A549 (cell line): ENCODE results near the gene PIK3R1. TPM values are rescaled to one million over a fixed set of nuclear protein-coding genes. Genes with fewer than 3 reads are reported as not detected.

Source experiments
- ATAC-seq, 2 experiments: fragments of 200-7000 bp in 1 of 2; fragments of >200 bp in 1 of 2; cut with Nextera tagmentation in 1 of 2; cut with Tn5 transposase in 1 of 2; 3 replicates each; pipeline versions ENCODE4 v1.8.0 to v1.9.1; 2018 to 2020; ENCODE audit warnings: mild to moderate bottlenecking in 1 of 2, moderate library complexity in 1 of 2
- CTCF ChIA-PET: fragments of 300-600 bp; sonication (Branson Sonifier 250); formaldehyde crosslinking; extraction: SDS; loops from one replicate; lab custom pipeline; 2021; ENCODE audit warnings: antibody characterized with exemption, inconsistent platforms; lab: Yijun Ruan, JAX
- POLR2A ChIA-PET: fragments of 350-600 bp; formaldehyde crosslinking; extraction: SDS; loops from one replicate; lab custom pipeline; 2021; ENCODE audit warnings: antibody characterized with exemption, inconsistent platforms; lab: Yijun Ruan, JAX
- DNase-seq, 2 experiments: peaks; one replicate each; pipeline versions ENCODE4 v3.0.0 to v3.0.0-alpha.2; 2011 to 2016; ENCODE audit warnings: low read depth in 1 of 2, low spot score in 1 of 2
- FAIRE-seq: peaks from 2 replicates; lab custom pipeline; 2011; peaks lifted over from hg19 to GRCh38; lab: Jason Lieb, UNC
- H3K27ac ChIP-seq, 2 experiments: fragments of >200 bp; sonication (Bioruptor Twin); formaldehyde crosslinking; 3 replicates each; pipeline ENCODE4 v1.5.1; 2016 to 2017
- H3K4me1 ChIP-seq: fragments of >200 bp; sonication (Bioruptor Twin); formaldehyde crosslinking; 3 replicates; pipeline ENCODE4 v1.6.1; 2016
- H3K4me2 ChIP-seq: fragments of >200 bp; sonication (Bioruptor Twin); formaldehyde crosslinking; 3 replicates; pipeline ENCODE4 v1.6.1; 2016
- H3K4me3 ChIP-seq: fragments of >200 bp; sonication (Bioruptor Twin); formaldehyde crosslinking; 3 replicates; pipeline ENCODE4 v1.5.1; 2016
- H3K9me3 ChIP-seq: fragments of >200 bp; sonication (Bioruptor Twin); formaldehyde crosslinking; 3 replicates; pipeline ENCODE4 v1.6.1; 2016
- CBX8 ChIP-seq: fragments of 200-600 bp; sonication (generic); IDR thresholded peaks from 2 replicates; pipeline ENCODE4 v1.6.1; 2016
- CEBPB ChIP-seq, 2 experiments: fragments of >200 bp in 1 of 2; sonication (Bioruptor Twin) in 1 of 2; formaldehyde crosslinking in 1 of 2; IDR thresholded peaks; 2 replicates each; pipeline ENCODE4 v1.6.1; 2012 to 2016
- EHF ChIP-seq: fragments of 250-450 bp; sonication (Bioruptor Pico); IDR thresholded peaks from 2 replicates; pipeline ENCODE4 v1.5.0; 2020; ENCODE audit warnings: mild to moderate bottlenecking
- FOSB ChIP-seq: fragments of 250-450 bp; sonication (Bioruptor Pico); IDR thresholded peaks from 2 replicates; pipeline ENCODE4 v1.5.0; 2020; ENCODE audit warnings: mild to moderate bottlenecking, moderate library complexity
- FOSL2 ChIP-seq, 2 experiments: fragments of 450-650 bp in 1 of 2; fragments of >200 bp in 1 of 2; sonication (Bioruptor Twin) in 1 of 2; formaldehyde crosslinking; IDR thresholded peaks; 2 replicates each; pipeline versions ENCODE4 v1.5.0 to v1.6.1; 2016 to 2020; ENCODE audit warnings: mild to moderate bottlenecking in 1 of 2, moderate library complexity in 1 of 2
- FOXS1 ChIP-seq: fragments of 250-450 bp; sonication (Bioruptor Pico); IDR thresholded peaks from 2 replicates; pipeline ENCODE4 v1.5.0; 2020; ENCODE audit warnings: mild to moderate bottlenecking, moderate library complexity
- HOXB5 ChIP-seq: fragments of 250-450 bp; sonication (Bioruptor Pico); IDR thresholded peaks from 2 replicates; pipeline ENCODE4 v1.5.0; 2020; ENCODE audit warnings: mild to moderate bottlenecking, moderate library complexity
- MYC ChIP-seq: IDR thresholded peaks from 2 replicates; pipeline ENCODE4 v1.6.1; 2012; ENCODE audit warnings: mild to moderate bottlenecking, inconsistent platforms, low read length, improper control_type of control experiment, borderline replicate concordance
- NFE2L2 ChIP-seq: fragments of 150-350 bp; conservative IDR thresholded peaks from 2 replicates; pipeline ENCODE4 v1.6.1; 2014; ENCODE audit warnings: low read length
- NR3C1 ChIP-seq: fragments of >200 bp; sonication (Bioruptor Twin); formaldehyde crosslinking; IDR thresholded peaks from 3 replicates; pipeline ENCODE4 v1.6.1; 2017
- PHF8 ChIP-seq: fragments of 200-600 bp; sonication (generic); IDR thresholded peaks from 2 replicates; pipeline ENCODE4 v1.6.1; 2016; ENCODE audit warnings: low read depth, mild to moderate bottlenecking, antibody characterized with exemption, moderate library complexity, borderline replicate concordance
- POLR2A ChIP-seq: IDR thresholded peaks from 2 replicates; pipeline ENCODE4 v1.6.1; 2012; ENCODE audit warnings: mild to moderate bottlenecking, low read length
- POLR2AphosphoS2 ChIP-seq: conservative IDR thresholded peaks from 2 replicates; pipeline ENCODE4 v1.6.1; 2012; ENCODE audit warnings: low read length, improper control_type of control experiment, inconsistent platforms
- RCOR1 ChIP-seq: fragments of 150-350 bp; IDR thresholded peaks from 2 replicates; pipeline ENCODE4 v1.6.1; 2014; ENCODE audit warnings: antibody characterized with exemption, low read length, low read depth
- SREBF2 ChIP-seq: fragments of 450-650 bp; IDR thresholded peaks from 2 replicates; pipeline ENCODE4 v1.6.1; 2014; ENCODE audit warnings: mild to moderate bottlenecking, moderate library complexity
- TP53 ChIP-seq: fragments of 250-450 bp; sonication (Bioruptor Pico); IDR thresholded peaks from 2 replicates; pipeline ENCODE4 v1.5.0; 2021; ENCODE audit warnings: mild to moderate bottlenecking, moderate library complexity
- ZNF302 ChIP-seq: fragments of 250-450 bp; sonication (Bioruptor Pico); IDR thresholded peaks from 2 replicates; pipeline ENCODE4 v1.9.0; 2021; ENCODE audit warnings: inconsistent platforms, mild to moderate bottlenecking, moderate library complexity
- WGBS: methylation state at CpG from one replicate; pipeline ENCODE4 v1.1.6; 2017; ENCODE audit errors: missing lambda C conversion rate; 5-methylcytosine and 5-hydroxymethylcytosine counted together
- polyA plus RNA-seq, 4 experiments: library from polyadenylated mRNA; depleted of rRNA in 3 of 4; stranded (reverse); fragments of >200 nt; fragmentation: RNase III in 1 of 4; extraction: RNeasy Plus Mini Kit Qiagen cat#74134 plus additional on column Dnase treatment in 1 of 4; gene quantifications; 2 replicates in 3 of 4; 3 replicates in 1 of 4; pipeline ENCODE4 v1.2.3, GENCODE V29; 2011 to 2017
- TF ChIP-seq, protein P1 (sequence below): IDR thresholded peaks from 2 replicates; pipeline ENCODE4 v1.6.1; 2012
- TF ChIP-seq, protein P2 (sequence below): fragments of 250-450 bp; sonication (Bioruptor Pico); IDR thresholded peaks from 2 replicates; pipeline ENCODE4 v1.5.0; 2021; ENCODE audit warnings: mild to moderate bottlenecking, moderate library complexity, borderline replicate concordance
- TF ChIP-seq, protein P3 (sequence below): fragments of >200 bp; sonication (Bioruptor Twin); formaldehyde crosslinking; IDR thresholded peaks from 2 replicates; pipeline ENCODE4 v1.6.1; 2016

Gene PIK3R1
- polyA plus RNA-seq, 2 of the 4 experiments (the other 2 are of a cell fraction), result 5.5 to 5.7 TPM

DNA sequence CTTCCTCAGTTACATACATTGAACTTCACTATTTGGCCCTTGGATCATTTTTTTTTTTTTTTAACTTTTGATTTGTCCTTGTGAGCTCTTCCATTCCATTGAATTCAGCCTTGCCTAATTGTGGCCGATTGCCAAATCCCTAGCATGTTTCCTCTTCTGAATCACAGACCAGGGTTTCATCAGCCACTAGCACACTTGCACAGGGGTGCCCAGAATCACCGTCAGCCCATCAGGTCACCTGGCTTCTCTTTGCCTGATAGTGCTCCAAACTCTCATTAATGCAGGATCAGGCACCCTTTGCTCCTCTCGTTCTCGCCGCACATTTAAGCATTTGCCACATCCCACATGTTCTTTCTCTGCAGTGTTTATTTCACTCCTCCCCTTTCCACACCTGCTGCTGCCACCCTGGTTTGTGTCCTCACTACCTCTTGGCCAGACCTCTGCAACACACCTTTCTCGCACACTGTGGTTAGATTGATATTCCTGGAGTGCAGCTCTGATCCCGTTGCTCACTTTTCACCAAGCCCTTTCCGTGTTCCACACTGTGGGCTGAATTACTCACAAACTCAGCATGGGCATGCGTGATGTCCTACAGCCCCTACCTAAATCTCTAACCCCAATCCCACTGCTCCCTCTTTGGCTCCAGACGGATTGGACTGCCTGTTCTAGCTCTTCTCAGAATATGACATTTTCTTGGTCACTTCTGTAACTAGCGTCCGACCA lies 9.8 kb downstream of the PIK3R1 start:
- Histone ChIP-seq H3K4me3 (no peak overlapping the region), H3K9me3 (no peaks in the 10 kb centered on the region; the same call in 2 of the 3 replicates), H3K4me2 (peak overlapping the region; percentile 46), H3K27ac (peak overlapping the region; percentile 55 to 63; a peak in 5 of 6 replicates), H3K4me1 (peaks cover 16% of the 10 kb centered on the region)
- POLR2A ChIA-PET, result interaction anchor here (2.3 kb wide), 1 partner anchor 10 kb away, joined by 23 read pairs; the partner anchor contains the start of gene PIK3R1
- DNase-seq (peak in 1 of 2 experiments; percentile 28), ATAC-seq (peak in 1 of 2 experiments; percentile 80; a peak in 2 of 6 replicates), FAIRE-seq (no peak)
- TF ChIP-seq, protein P1, sequence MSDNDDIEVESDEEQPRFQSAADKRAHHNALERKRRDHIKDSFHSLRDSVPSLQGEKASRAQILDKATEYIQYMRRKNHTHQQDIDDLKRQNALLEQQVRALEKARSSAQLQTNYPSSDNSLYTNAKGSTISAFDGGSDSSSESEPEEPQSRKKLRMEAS, result no peak
- TF ChIP-seq POLR2AphosphoS2, result no peak
- WGBS, result 80% methylated on average over 12 of the region's 12 CpGs
- CTCF ChIA-PET, result interaction anchor here (0.6 to 1.0 kb wide), 3 partner anchors 9 to 1401 kb away, joined by 3 read pairs; no protein-coding TSS in a partner anchor

DNA sequence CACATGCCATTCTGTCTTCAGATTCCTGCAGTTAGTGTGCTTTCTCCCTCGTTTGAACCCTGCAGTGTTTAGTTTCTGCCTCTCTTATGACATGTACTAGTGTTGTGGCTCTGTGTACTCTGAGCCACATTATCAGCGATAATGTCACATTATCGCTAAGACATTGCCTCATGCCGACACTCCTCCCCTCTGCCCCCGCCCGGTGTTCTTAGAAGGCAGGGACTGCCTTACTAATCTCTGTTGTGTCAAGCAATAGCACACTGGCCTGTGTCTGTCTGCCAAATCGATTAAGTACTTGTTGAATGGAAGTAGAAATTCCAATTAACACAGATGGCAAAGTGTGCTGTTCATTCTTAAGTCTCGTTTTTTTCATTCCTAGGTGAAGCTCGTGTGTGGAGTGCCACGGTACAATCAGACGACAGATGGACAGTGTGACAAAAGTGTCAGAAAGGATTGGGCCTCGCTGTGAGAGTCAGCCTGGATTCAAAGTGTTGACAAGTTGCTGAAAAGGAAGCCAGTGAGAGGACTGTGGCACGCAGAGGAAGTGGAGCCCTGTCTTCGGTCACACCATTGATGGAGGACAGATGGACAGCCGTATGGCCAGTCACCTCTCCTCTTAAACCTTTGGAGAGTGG lies 10.5 kb downstream of the PIK3R1 start:
- ChIA-PET CTCF (interaction anchor here (0.6 to 1.0 kb wide), 3 partner anchors 9 to 1401 kb away, joined by 3 read pairs; no protein-coding TSS in a partner anchor), POLR2A (no interaction called here)
- H3K4me3 ChIP-seq, result no peak overlapping the region
- ATAC-seq (no peak), DNase-seq (no peak), FAIRE-seq (no peak)
- peaks cover 16% of the 10 kb centered on the region for H3K4me1 ChIP-seq
- no peaks in the 10 kb centered on the region; the same call in 2 of the 3 replicates for H3K9me3 ChIP-seq
- H3K4me2 ChIP-seq, result no peak overlapping the region
- TF ChIP-seq FOSB (CRISPR knock-in tag), result no peak
- no peak for TF ChIP-seq CEBPB (IDR thresholded peaks at IDR 0.05)
- TF ChIP-seq CBX8, result no peak
- no peak for TF ChIP-seq HOXB5
- TF ChIP-seq, protein P2, sequence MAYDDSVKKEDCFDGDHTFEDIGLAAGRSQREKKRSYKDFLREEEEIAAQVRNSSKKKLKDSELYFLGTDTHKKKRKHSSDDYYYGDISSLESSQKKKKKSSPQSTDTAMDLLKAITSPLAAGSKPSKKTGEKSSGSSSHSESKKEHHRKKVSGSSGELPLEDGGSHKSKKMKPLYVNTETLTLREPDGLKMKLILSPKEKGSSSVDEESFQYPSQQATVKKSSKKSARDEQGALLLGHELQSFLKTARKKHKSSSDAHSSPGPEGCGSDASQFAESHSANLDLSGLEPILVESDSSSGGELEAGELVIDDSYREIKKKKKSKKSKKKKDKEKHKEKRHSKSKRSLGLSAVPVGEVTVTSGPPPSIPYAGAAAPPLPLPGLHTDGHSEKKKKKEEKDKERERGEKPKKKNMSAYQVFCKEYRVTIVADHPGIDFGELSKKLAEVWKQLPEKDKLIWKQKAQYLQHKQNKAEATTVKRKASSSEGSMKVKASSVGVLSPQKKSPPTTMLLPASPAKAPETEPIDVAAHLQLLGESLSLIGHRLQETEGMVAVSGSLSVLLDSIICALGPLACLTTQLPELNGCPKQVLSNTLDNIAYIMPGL (CRISPR knock-in tag), result no peak
- no peak for TF ChIP-seq NFE2L2
- no peak for TF ChIP-seq ZNF302 (CRISPR knock-in tag)
- no peak for TF ChIP-seq SREBF2
- TF ChIP-seq MYC, result no peak
- no peak for TF ChIP-seq POLR2A
- TF ChIP-seq FOSL2 (IDR thresholded peaks at IDR 0.05), result no peak
- no peak for TF ChIP-seq FOSL2 (CRISPR knock-in tag; IDR thresholded peaks at IDR 0.05)
- 83% methylated on average over 15 of the region's 15 CpGs for WGBS
- peak overlapping the region; percentile 55 to 63; a peak in 4 of 6 replicates for H3K27ac ChIP-seq

DNA sequence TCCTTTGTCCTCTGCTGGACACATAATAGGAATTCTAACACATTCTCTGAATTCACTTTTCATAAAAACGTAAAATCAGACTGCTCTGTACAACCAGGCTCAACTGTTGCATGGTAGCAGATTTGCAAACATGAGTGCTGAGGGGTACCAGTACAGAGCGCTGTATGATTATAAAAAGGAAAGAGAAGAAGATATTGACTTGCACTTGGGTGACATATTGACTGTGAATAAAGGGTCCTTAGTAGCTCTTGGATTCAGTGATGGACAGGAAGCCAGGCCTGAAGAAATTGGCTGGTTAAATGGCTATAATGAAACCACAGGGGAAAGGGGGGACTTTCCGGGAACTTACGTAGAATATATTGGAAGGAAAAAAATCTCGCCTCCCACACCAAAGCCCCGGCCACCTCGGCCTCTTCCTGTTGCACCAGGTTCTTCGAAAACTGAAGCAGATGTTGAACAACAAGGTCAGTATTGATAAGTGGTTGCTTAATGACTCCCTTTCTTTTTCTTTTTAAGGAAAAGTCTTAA lies 11.1 kb downstream of the PIK3R1 start:
- Histone ChIP-seq H3K4me3 (no peak overlapping the region), H3K4me1 (peaks cover 16% of the 10 kb centered on the region), H3K4me2 (no peak overlapping the region), H3K9me3 (no peaks in the 10 kb centered on the region), H3K27ac (no peak overlapping the region)
- no peak for TF ChIP-seq EHF (CRISPR knock-in tag)
- ChIA-PET CTCF (no interaction called here), POLR2A (no interaction called here)
- ATAC-seq, result no peak
- WGBS, result 88% methylated on average over 8 of the region's 8 CpGs
- no peak for DNase-seq
- no peak for FAIRE-seq

DNA sequence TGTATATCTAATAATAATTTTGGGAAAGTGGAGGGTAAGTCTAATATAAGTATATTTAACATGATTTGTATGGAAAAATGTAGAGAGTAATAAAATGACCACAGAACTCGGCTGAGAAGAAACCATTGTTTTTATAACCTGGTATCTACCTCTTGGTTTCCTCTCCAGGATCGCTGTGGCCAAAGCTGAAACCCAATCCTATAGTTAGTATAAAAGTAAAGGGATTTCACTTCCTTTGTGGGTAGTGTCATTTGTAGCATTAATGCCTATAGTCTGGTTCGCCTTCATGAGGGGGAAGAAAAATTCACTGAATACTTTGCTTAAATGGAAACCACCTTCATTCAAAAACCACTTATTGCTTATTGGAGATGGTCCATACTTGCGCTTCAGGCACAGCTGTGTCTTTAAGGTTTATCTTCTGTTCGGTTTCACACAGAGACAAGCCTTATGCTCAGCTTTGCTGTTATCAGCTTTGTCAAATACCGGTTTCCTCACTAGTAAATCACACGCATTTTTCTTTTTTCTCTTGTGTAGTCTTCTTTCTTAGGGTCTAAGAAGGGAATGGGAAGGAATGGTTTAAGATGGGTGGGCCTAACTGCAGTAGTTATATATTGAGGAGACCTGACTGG lies 12.1 kb downstream of the PIK3R1 start:
- no peaks in the 10 kb centered on the region for H3K9me3 ChIP-seq
- no peak overlapping the region for H3K4me3 ChIP-seq
- H3K4me2 ChIP-seq, result no peak overlapping the region
- TF ChIP-seq, protein P3, sequence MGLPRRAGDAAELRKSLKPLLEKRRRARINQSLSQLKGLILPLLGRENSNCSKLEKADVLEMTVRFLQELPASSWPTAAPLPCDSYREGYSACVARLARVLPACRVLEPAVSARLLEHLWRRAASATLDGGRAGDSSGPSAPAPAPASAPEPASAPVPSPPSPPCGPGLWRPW, result no peak
- TF ChIP-seq RCOR1 (no peak), TP53 (CRISPR knock-in tag) (no peak), NR3C1 (no peak), PHF8 (no peak), NFE2L2 (no peak), FOXS1 (CRISPR knock-in tag) (no peak)
- DNase-seq (no peak), ATAC-seq (no peak), FAIRE-seq (no peak)
- H3K4me1 ChIP-seq, result peaks cover 16% of the 10 kb centered on the region
- H3K27ac ChIP-seq, result no peak overlapping the region
- ChIA-PET POLR2A (interaction anchor here (1.0 kb wide), 1 partner anchor 13 kb away, joined by 3 read pairs; no protein-coding TSS in a partner anchor), CTCF (interaction anchor here (0.6 to 0.9 kb wide), 3 partner anchors 11 to 1019 kb away, joined by 3 to 4 read pairs (median 3); no protein-coding TSS in a partner anchor)
- WGBS, result 93% methylated on average over 7 of the region's 7 CpGs
